ENCODE measurements around the gene GABRD. TPM values are rescaled to one million over a fixed set of nuclear protein-coding genes. Genes with fewer than 3 reads are reported as not detected.

GABRD gene
- total and polyA plus RNA-seq, 10 of the 15 experiments (the other 5 are each of a cell fraction or from before 2014, with no cell fraction given) = not detected

DNA sequence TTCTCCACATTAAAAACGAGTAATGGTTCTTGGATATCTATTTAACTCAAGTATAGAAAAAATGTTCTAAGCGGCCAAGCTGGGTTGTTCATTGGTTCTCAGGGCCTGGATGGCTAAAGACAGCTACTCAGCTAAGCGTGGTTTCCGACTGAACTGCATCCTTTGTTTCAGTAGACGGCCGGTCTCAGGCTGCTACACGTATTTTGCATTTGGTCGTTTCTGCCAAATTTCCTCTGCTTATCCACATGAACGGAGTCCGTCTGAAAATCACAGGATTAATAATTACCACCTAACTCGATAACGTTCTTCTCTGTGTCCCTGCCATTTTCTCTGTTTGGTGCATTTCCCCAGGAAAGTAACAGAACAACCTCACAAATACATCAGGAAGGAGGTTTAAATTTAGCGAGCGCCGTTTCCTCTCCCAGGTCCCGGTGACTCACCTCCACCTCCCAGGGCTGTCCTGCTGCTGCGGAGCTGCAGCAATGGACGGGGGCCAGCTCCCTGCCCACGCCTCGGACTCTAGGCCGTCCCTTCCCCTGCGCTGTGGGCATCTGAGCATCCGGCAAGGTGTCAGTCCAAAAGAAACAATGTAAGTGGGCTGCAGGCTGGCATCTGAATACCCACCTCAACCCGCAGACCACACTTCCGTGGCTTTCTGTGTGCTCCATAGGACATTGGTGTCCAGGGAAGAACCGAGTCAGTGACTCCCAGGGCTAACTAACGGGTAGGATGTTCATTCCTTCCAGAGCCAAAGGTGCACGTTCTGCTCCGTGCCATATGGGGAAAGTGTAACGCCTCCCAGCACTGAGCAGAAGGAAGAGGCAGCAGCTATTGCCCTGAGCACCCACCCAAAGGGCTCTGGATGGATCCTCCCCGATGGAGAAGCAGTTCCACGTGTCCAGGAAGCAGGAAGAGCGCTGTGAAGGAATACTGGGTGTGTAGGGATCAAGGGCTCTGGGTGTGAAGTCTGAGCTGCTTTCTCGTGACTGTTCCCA lies 4.1 kb upstream of the GABRD start:
- WGBS (ENCODE audit: insufficient coverage, insufficient replicate concordance, low lambda C conversion rate, missing lambda C conversion rate) = 33% methylated on average over 34 of the region's 34 CpGs
- H3K27ac ChIP-seq (ENCODE audit: control insufficient read depth, insufficient read depth) = no peak overlapping the region
- DNase-seq (ENCODE audit: low read depth, low spot score) (no peak), ATAC-seq (no peak), FAIRE-seq (no peak)
- peaks cover 3 to 5% of the 10 kb centered on the region in 2 experiments; a peak in 2 of 4 replicates for H3K27me3 ChIP-seq (replicated peaks in 1 of 2; ENCODE audit: control insufficient read depth in 2 of 2, insufficient read depth in 2 of 2, low read length in 1 of 2)
- SMC1A ChIA-PET (ENCODE audit: uncharacterized antibody, unreplicated experiment) = no interaction called here
- no peak overlapping the region for H3K4me3 ChIP-seq
- no peak overlapping the region for H3K9ac ChIP-seq (ENCODE audit: control insufficient read depth, insufficient read depth, low read length)
- POLR2A ChIA-PET = no interaction called here
- in situ Hi-C loops (cut with MboI) = no loop called here
- RAD21 ChIA-PET (ENCODE audit: unreplicated experiment) = no interaction called here
- no peaks in the 10 kb centered on the region for H3K36me3 ChIP-seq (ENCODE audit: control insufficient read depth in 2 of 2, insufficient read depth in 2 of 2, low read length in 1 of 2)
- CTCF ChIA-PET = interaction anchor here (0.6 kb wide), 1 partner anchor 14 kb away, joined by 3 read pairs; no protein-coding TSS in a partner anchor
- no TSS peak for BruUV-seq (replicated peaks)
- H3K4me1 ChIP-seq (ENCODE audit: control insufficient read depth, insufficient read depth, low read length) = no peaks in the 10 kb centered on the region
- no peak overlapping the region for H3K4me2 ChIP-seq (ENCODE audit: control insufficient read depth, insufficient read depth)
- no peak overlapping the region for H2AFZ ChIP-seq (ENCODE audit: control insufficient read depth, low read depth, low read length)
- H3K79me2 ChIP-seq (ENCODE audit: control insufficient read depth, insufficient read depth, low read length) = no peaks in the 10 kb centered on the region
- no peaks in the 10 kb centered on the region for H3K9me3 ChIP-seq (replicated peaks; ENCODE audit: control insufficient read depth, insufficient read depth, low read length)
- intact Hi-C loops (cut with micrococcal nuclease; ENCODE audit: unreplicated experiment) = no loop called here
- H4K20me1 ChIP-seq (ENCODE audit: control insufficient read depth, insufficient read depth) = no peaks in the 10 kb centered on the region
- TF ChIP-seq RAD51 (IDR thresholded peaks at IDR 0.05) (no peak), YBX1 (IDR thresholded peaks at IDR 0.05) (no peak), CUX1 (IDR thresholded peaks at IDR 0.05; ENCODE audit: insufficient replicate concordance, low read depth, low read length) (no peak), POLR2A (IDR thresholded peaks at IDR 0.05; ENCODE audit: low read depth, low read length) (no peak), CTCF (IDR thresholded peaks at IDR 0.05 in 2 of 3, conservative IDR thresholded peaks at IDR 0.05 in 1 of 3; ENCODE audit: control insufficient read depth in 2 of 3, extremely low read depth in 1 of 3, insufficient read depth in 1 of 3, low read depth in 3 of 3, low read length in 3 of 3) (no peak), NR2F1 (conservative IDR thresholded peaks at IDR 0.05) (no peak), YY1 (IDR thresholded peaks at IDR 0.05; ENCODE audit: low read depth, low read length) (no peak), NBN (IDR thresholded peaks at IDR 0.05) (no peak), ZBED1 (IDR thresholded peaks at IDR 0.05; ENCODE audit: borderline replicate concordance) (no peak), ZNF274 (IDR thresholded peaks at IDR 0.05; ENCODE audit: insufficient read depth, insufficient read length) (no peak), TBL1XR1 (IDR thresholded peaks at IDR 0.05; ENCODE audit: low read depth, low read length) (no peak), POLR2AphosphoS5 (IDR thresholded peaks at IDR 0.05; ENCODE audit: low read length) (no peak), EP300 (IDR thresholded peaks at IDR 0.05; ENCODE audit: borderline replicate concordance in 1 of 2, control insufficient read depth in 1 of 2, low read depth in 2 of 2, low read length in 2 of 2) (no peak), EGR1 (IDR thresholded peaks at IDR 0.05; ENCODE audit: borderline replicate concordance in 1 of 2, low read depth in 2 of 2, low read length in 2 of 2) (no peak), BMI1 (IDR thresholded peaks at IDR 0.05; ENCODE audit: borderline replicate concordance) (no peak)
- TF ChIP-seq, protein P1, sequence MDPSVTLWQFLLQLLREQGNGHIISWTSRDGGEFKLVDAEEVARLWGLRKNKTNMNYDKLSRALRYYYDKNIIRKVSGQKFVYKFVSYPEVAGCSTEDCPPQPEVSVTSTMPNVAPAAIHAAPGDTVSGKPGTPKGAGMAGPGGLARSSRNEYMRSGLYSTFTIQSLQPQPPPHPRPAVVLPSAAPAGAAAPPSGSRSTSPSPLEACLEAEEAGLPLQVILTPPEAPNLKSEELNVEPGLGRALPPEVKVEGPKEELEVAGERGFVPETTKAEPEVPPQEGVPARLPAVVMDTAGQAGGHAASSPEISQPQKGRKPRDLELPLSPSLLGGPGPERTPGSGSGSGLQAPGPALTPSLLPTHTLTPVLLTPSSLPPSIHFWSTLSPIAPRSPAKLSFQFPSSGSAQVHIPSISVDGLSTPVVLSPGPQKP (IDR thresholded peaks at IDR 0.05; ENCODE audit: low read depth, low read length) = no peak

All from GM12878 (cell line).